NCI-H524 treated with DMSO at 0.1 percent for 48 hours (cell line): ENCODE measurements around the gene CTBS.
"Not testable (repeated sequence)": the region's sequence is repeated elsewhere in the genome, so short reads cannot be mapped to it uniquely, and the experiment has no call there.

Experiments
- DNase-seq: peaks from one replicate; lab custom pipeline; 2025; lab: John Stamatoyannopoulos, UW

Gene CTBS, protein sequence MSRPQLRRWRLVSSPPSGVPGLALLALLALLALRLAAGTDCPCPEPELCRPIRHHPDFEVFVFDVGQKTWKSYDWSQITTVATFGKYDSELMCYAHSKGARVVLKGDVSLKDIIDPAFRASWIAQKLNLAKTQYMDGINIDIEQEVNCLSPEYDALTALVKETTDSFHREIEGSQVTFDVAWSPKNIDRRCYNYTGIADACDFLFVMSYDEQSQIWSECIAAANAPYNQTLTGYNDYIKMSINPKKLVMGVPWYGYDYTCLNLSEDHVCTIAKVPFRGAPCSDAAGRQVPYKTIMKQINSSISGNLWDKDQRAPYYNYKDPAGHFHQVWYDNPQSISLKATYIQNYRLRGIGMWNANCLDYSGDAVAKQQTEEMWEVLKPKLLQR

DNA sequence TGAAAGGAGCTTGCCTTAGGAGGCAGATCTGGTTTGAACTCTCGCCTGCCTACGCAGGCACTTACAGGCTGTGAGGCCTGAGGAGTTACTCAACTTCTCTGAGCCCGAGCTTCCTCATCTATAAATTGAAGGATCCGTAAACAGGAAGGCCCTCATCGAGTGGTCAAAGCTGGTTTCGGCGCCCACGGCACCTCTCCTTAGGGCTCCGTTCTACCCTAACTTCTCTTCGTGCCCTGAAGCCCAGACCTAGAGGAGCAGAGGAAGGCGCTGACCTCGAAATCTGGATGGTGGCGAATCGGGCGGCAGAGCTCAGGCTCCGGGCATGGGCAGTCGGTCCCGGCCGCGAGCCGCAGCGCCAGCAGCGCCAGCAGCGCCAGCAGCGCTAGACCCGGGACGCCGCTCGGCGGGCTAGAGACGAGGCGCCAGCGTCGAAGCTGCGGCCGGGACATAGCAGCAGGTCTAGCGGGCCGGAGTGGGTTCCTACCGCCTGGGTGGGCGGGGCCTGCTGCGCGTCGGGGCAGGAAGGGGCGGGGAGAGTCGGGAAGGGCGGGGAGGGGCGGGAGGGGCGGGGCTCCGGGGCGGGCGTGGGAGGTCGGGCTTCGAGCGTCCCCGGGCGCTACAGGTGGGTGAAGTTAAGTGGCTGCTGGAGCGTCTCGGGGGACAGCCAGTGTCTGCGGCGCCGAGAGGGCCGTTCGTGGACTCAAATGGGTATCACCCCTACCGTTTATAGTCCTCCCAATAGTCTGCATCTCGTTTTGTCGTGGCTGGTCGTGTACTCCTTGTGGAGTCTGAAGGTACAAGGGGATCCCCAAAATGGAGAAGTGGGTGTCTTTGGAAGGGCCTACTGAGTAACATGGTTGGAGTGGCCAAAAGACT, at the start of gene CTBS:
TSS of gene CTBS (minus strand) at position 474 of the 876 bp plus-strand sequence. CDS start at position 449, 25 bp downstream.
- no peak for DNase-seq

DNA sequence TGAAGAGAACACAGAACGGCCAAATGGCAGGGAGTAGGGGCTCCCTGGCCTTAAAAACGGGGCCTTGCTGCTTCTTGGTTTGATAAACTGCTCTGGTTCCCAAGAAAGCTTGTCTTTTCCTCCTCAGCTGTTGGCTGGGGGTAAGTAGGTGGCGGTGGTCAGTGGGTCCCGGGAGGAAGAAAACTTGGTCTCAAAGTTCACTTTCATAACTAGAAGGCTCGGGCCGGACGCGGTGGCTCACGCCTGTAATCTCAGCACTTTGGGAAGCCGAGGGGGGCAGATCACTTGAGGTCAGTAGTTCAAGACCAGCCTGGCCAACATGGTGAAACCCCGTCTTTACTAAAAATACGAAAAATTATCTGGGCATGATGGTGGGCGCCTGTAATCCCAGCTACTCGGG, 47.3 kb upstream of the CTBS start:
- DNase-seq: no peak

DNA sequence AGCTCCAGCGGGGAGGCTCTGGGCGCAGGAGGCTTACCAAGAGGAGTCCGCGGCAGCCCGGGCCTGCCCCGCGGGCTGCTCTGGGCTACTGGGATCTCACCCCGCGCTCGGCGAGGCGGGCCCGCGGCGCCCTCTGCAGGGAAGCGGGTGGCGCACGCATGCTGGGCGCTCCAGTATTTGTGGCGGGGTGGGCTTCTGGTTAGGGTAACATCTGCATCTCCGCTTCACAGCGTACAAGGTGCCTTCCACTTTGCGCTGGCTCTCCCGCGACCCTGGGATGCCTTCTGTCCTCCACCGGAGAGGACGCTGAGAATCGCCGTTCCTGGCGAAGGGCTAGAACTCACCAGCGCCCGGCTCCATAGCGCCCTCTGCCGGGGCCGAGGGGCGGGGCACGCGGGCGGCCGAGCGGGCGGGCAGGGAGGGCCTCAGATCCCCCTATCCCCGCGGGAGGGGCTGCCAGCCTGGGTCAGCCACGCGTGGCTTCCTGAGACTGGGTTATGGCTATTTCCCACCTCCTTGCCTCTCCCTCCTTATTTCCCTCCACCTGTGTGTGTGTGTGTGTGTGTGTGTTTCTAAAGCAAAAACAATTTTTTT, 46.6 kb upstream of the CTBS start:
- peak; percentile 72 for DNase-seq

DNA sequence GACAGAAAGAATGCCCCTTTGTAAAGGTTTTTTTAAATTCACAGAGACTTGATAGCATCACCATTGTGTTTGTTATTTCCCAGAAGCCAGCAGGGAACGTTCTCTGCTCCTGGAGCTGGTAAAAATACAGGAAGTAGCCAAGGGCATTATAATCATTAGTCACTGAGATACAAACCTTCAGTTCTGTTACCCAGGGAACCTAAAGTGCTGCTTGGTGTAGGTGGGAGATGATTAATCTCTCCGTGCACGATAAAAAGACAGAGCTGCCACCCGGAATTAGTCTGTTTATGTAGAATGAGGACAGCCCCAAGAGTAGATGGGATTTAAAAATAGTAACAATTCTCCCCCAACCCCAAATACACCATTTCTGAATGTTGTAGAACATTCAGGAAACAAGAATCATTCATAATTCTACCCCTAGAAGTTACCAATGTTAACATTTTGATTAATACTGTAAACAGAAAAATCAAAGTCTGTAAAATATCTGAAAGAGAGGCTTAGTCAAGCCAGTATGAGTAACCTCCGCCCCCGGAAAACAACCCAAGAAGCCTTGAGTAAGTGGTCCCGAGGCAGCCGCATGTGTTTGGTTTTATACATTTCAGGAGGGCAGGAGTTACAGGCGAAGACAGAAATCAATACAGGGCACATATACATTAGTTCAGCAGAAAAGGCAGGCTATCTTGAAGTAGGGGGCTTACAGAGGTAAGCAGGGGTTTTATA, 45.3 kb upstream of the CTBS start:
- DNase-seq: no peak

DNA sequence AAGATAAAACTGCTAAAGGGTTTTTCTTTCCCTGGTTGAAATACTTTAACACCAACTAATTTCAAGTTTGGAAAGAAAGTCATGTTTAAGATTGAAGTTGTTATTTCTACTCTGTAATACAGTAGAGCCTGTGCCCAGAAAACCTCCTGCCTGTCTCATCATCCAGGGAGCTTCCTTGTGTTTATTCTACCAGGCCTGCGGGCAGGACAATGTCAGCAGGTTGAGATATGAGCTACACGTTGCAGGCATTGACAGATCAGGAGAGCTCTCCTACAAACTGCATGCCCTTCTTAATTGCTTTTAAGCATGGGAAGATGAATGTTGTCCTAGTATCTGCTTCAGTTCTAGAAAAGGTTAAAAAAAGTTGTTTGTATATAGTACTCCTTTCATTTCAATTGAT, 43.1 kb upstream of the CTBS start:
- no peak for DNase-seq

DNA sequence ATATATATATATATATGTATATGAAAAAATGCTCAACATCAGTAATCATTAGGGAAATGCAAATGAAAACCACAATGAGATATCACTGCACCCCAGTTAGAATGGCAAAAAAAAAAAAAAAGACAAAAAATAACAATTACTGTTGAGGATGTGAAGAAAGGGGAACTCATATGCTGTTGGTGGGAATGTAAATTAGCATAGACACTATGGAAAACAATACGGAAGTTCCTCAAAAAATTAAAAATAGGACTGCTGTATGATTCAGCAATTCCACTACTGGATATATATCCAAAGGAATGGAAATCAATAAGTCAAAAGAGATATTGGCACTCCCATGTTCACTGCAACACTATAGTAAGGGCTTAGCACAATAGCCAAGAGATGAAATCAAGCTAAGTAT, 41.5 kb upstream of the CTBS start:
- no peak for DNase-seq

DNA sequence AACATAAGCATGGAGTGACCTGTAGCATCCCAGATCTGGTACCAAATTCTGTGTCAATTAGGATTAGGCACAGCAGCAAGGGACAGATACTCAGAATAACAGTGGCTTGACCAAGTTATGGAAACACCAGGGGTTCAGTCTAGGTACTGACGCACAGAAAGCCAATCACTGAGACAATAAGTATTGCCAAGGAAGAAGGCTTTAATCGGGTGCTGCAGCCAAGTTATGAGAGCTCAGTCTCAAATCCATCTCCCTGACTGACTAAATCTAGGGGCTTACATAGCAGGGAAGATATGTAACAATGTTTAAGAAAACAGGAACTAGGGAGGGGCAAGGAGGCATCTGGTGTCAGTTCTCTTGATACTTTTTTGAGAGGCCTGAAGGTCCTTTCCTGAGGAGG, 39.6 kb upstream of the CTBS start:
- no peak for DNase-seq

DNA sequence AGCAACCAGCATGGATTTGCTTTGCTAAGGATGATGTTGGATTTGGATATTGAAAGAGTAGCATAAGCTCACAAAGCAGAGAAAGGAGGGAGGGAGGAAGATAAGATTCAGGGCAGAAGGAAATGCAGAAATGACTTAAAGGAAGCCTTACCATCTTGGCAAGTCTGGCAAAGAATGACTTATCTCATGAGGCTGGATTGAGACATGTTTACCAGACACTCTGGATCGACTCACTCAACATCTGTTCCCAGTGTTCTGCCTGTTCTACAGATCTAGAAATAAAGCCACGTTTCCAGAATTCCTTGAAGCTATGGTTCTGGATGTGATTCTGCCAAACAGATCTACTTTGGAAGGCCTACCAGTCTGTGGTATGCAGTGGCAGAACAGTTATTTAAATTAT, 38.8 kb upstream of the CTBS start:
- DNase-seq: no peak

DNA sequence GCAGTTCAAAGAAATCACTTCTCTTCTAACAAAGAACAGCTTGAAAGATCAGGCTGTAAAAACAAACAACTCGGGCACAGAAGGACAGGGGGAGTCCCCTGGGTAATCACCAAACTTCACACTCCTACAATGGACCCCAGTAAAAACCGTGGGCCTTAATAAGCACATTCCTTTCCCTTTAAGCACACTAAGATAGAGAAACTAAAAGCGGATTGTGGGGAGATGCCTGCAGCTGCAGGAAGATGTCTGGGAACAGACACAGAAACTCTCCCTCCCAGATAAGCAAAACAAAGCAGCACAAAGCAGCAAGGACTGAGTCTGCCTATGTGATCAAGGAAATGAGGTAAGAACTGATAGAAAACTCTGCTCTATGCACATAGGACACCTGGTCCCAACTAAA, 37.6 kb upstream of the CTBS start:
- no peak for DNase-seq

DNA sequence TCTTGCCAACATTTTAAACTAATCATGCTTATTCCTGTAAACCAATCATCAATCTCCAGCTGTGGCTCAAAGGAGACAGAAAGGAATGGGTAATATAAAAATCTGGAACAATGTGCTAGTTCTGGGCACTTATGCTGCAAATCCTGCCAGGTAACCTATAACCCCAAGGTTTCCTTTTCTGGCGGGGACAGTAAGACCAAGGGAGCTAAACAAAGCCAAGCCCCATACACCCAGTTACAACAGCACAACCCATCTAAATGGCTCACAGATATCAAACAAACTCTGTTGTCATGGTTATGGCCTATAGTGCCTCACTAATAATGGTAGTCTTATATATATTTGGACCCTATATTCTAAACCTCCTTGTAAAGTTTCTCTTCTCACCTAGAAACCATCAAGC, 36.9 kb upstream of the CTBS start:
- no peak for DNase-seq

DNA sequence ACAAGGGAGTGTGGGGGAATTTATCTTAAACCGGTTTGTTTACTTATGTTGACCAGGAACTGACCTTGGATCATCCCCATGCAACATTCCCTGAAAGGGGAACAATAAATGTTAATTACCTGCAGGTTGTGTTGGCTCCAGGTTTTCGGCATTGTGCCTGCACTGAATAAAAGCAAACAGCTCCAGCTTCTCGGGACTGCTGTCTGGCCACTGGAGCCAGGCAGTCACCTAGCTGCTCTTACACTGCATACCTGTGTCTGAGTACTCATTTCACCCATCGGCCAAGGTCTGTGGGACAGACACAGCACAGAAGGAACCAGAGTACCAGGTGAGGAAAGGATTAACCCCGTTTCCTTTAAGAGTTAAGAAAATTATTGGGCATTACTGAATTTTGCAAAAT, 32.7 kb upstream of the CTBS start:
- DNase-seq: no peak

DNA sequence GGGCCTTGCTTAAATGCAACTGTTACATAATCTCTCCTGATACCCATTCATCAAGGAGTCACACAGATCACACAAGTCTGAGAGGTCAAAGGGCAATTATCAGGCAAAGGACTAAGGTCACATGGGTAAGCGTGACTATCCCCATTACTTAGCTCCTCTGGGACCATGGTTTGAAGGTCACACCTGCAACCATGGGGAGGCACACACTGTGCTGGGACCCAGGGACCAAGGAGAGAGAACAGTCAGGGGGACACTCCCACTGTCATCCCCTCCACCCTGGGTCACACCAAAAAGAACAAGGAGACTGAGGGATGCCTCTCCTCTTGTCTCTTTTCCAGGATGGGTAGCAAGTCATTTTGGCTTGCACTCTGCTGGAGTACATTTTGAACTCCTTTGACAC, 30.9 kb upstream of the CTBS start:
- no peak for DNase-seq

DNA sequence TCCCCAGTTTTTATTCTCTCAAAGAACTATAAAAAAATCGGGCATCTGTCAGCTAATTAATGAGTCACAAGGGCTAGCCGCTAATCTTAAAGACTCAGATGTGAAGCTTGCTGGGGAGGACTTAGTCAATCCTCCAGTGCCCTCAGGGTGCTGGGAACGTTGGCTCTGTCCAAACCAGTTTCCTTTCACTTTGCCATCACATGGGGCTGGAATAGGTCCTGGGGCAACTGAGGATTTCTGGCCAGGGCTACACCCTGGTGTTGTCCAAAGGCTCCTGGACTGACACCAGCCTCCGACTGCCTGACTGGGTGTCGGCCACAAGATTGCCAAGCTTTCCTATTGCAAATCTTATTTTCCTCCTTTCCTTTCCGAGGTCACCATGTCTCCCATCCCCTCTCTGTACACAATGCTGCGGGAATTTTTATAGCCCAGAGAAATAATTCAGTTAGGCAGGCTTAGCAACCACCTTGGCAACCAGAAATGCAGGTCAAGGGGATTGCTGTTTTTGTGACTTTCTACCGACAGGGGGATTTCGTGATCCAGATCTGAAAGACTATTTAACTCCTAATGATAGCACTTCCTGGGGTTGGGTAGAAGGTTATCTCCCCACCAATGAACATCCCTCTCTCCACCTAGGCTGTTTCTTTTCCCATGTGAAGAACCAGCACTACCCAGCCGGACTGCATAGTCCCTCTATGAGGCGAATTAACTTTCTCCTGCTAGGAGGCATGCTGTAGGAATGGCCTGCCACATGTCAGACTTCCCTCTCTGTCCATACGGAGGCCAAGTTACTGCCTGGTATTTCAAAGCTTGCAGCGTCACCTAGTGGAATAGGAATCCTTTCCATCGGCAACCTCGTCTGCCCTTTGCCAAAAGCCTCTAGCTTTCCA, 29.9 kb upstream of the CTBS start:
- peak; percentile 34 for DNase-seq

DNA sequence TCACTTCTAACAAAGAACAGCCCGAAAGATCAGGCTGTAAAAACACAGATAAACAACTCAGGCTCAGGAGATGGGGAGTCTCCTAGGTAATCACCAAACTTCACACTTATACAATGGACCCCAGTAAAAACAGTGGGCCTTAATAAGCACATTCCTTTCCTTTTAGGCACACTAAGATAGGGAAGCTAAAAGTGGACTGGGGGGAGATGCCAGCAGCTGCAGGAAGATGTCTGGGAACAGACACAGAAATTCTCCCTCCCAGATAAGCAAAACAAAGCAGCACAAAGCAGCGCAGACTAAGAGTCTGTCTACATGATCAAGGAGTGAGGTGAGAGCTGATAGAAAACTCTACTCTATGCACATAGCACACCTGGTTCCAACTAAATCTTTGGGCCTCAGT, 29.0 kb upstream of the CTBS start:
- DNase-seq: no peak

DNA sequence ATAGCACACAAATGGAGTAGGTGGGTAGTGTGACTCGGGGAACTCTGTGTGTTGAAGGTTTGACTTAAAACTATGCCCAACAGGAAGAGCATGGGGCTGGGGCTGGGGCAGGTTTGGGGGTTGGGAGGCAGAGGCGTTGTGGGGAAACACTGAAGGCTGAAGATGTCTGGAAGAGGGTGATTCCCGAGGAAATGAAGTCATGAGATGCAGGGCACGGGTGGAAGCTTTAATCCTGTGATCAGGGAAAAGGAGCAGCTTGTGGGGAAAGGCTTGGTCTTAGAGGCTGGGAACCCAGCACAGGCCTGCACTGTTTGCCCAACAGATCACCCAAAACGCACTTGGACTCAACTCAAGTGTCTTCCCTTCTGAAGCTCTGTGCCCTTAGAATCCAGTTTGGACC, 26.6 kb upstream of the CTBS start:
- no peak for DNase-seq

DNA sequence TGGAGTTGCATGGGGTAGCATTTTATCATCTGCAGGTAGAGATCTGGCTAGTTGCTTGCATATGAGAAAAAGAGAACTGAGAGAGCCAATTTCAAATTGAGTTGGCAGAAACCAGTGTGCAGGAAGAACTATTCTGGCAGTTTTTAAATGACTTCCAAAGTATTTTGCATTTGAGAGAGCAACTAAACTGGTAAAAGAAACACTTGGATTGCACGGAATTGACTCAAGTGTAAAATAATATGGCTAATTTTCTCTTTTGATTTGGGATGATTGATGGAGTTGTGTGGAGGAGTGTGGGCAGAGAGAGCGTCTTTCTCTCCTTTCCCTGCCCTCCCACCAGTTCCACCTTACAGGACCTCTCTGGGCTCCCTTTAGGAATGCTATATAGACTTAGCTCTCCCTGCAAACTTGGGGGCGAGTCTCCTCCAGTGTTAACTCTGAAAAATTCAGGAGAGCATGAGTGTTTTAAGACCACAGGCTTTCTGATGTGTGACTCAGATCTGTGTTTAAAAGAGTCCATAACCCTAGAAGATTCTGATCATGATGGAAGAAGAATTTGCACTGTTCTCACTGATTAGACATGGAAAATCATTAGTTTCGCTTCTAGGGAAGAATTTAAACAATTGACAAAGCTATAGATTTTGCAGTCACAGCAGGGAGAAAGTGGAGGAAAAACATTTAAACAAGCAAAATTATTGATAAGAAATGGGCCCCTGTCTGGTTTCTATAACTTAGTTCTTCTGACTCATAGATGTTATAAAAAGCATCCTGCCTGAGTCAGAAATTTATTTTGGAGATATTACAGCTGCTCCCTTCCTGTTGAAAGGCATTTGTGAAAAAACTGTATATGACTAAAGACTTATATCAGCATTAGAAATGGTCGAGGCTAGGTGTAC, 24.9 kb upstream of the CTBS start:
- DNase-seq: no peak

DNA sequence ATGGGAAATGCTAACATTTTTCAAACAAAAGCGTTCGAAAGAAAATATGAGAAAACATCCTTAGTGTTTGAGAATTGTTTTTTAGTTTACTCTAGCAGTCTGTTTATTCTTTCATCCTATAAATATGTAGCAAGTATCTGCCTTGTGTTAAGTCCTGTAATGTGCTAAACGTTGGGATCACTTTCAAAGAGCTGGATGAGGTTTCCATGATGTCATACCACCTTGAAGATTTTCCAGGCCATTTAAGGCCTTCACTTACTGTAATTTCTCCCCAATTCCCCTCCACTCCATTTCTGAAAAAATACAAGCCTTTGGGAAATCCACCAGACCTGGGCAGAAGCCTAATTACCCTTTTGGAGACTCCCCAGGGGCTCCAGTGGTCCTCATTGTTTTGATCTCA, 24.2 kb upstream of the CTBS start:
- DNase-seq: no peak

DNA sequence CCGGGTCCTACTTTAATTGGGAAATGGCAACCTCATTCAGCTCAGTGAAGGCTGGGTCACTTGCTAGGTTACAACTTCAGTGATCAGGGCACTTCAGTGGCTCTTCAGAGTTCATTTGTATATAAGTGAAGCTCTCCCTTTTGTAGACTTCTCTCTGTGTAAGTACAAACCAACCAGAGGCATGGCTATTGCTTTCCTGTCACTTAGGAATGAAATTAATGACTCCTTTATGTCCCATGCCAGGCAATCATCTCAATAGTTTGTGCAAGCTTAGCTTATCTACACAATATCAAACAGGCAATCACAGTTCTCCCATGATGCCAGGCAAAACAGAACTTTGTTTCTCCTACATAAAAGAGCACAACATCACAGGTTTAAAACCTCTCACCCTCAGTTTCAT, 22.8 kb upstream of the CTBS start:
- DNase-seq: no peak

DNA sequence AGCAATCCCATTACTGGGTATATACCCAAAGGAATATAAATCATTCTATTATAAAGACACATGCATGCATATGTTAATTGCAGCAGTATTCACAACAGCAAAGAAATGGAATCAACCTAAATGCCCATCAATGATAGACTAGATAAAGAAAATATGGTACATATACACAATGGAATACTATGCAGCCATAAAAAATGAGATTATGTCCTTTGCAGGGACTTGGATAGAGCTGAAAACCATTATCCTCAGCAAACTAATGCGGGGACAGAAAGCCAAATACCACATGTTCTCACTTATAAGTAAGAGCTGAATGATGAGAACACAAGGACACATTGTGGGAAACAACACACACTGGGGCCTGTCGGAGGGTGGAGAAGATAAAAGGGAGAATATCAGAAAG, 20.7 kb upstream of the CTBS start:
- not testable (repeated sequence) for DNase-seq

DNA sequence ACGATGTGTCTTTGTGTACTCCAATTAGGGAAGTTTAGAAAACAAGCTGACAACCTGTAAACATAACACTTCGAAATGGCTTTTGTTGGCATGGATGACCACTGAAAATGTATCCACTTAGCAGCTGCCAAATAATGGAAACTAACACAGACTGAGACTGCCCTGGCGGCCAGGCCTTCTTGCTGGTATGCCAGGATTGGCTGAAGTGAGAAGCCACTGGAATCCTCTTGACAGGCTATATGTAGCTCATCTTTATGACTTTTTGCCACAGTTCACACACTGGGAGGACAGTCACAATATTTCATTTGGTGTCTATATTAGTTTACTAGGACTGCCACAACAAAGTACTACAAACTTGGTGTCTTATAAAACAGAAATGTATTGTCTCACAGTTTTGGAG, 12.9 kb upstream of the CTBS start:
- DNase-seq: no peak
